Transverse colon (tissue), 4 donors: Measurements from ENCODE around the gene HTR5A. TPM values are rescaled to one million over a fixed set of nuclear protein-coding genes. Genes with fewer than 3 reads are reported as not detected.

Experiments used
- DNase-seq: peaks from one replicate; pipeline ENCODE4 v3.0.0-alpha.2; 2019
- H3K27ac ChIP-seq, 4 donors: fragments of 200-600 bp; sonication (generic); 2 replicates each; pipeline ENCODE4 v1.5.1; 2016 to 2018; ENCODE audit warnings: inconsistent platforms in 4 of 4
- H3K27me3 ChIP-seq: fragments of 200-600 bp; sonication (generic); 2 replicates; pipeline ENCODE4 v1.5.1; 2017; ENCODE audit warnings: inconsistent platforms
- H3K36me3 ChIP-seq, 4 donors: fragments of 200-600 bp; sonication (generic); 2 replicates each; pipeline ENCODE4 v1.5.1; 2017 to 2019; ENCODE audit warnings: inconsistent platforms in 4 of 4
- H3K4me1 ChIP-seq, 4 donors: fragments of 200-600 bp; sonication (generic); 2 replicates each; pipeline ENCODE4 v1.5.1; 2017 to 2020; ENCODE audit warnings: inconsistent platforms in 4 of 4
- H3K4me3 ChIP-seq, 4 donors: fragments of 200-600 bp; sonication (generic); 1 replicate in 1 of 4; 2 replicates in 3 of 4; pipeline versions ENCODE4 v1.5.1 to v1.6.1; 2017 to 2019; ENCODE audit warnings: inconsistent platforms in 4 of 4
- H3K9me3 ChIP-seq, 2 donors: fragments of 200-600 bp; sonication (generic); 2 replicates each; pipeline ENCODE4 v1.5.1; 2017 to 2019; ENCODE audit warnings: inconsistent platforms in 2 of 2
- EP300 ChIP-seq: sonication (generic); formaldehyde crosslinking; IDR thresholded peaks from one replicate; pipeline ENCODE4 v1.6.1; 2017; ENCODE audit warnings: antibody characterized with exemption, low read depth
- POLR2A ChIP-seq: fragments of 450-650 bp; IDR thresholded peaks from one replicate; pipeline ENCODE4 v1.6.1; 2016; ENCODE audit warnings: antibody characterized with exemption, mild to moderate bottlenecking, moderate library complexity
- POLR2AphosphoS5 ChIP-seq, 3 donors: sonication (generic); formaldehyde crosslinking; IDR thresholded peaks; one replicate each; pipeline ENCODE4 v1.6.1; 2016; ENCODE audit warnings: antibody characterized with exemption in 3 of 3
- WGBS, 2 donors: methylation state at CpG; one replicate each; pipeline ENCODE4 v1.1.5; 2018; ENCODE audit warnings: low coverage in 1 of 2; 5-methylcytosine and 5-hydroxymethylcytosine counted together
- in situ Hi-C, 4 donors: fragments of 200-750 bp; cut with MboI; loops; one replicate each; pipeline versions ENCODE4 v1.15.0 to v1.15.1; 2017; ENCODE audit warnings: low sequenced_read_pairs in 3 of 4, low pct_ligation_motif_present in 1 of 4, low pct_unique_long_range_greater_than_20kb in 1 of 4
- intact Hi-C: fragments of 100-400 bp; cut with DNase I; formaldehyde crosslinking; loops from one replicate; pipeline ENCODE4 v1.15.1; 2023; ENCODE audit warnings: low total_unique reads
- total RNA-seq, 4 donors: library from RNA; depleted of rRNA; stranded (reverse); fragments of >200 nt; gene quantifications; one replicate each; pipeline ENCODE4 v1.1.0, GENCODE V29; 2016
- TF ChIP-seq, protein P1 (sequence below), 5 experiments: fragments of 200-600 bp in 3 of 5; fragments of 450-650 bp in 2 of 5; sonication (generic) in 3 of 5; IDR thresholded peaks; 1 replicate in 2 of 5; 2 replicates in 3 of 5; pipeline ENCODE4 v1.5.1; 2016 to 2017; ENCODE audit warnings: antibody characterized with exemption in 5 of 5, inconsistent platforms in 3 of 5, mild to moderate bottlenecking in 2 of 5, moderate library complexity in 1 of 5

The HTR5A gene
- total RNA-seq, 4 donors from 2014 or later = not detected

DNA sequence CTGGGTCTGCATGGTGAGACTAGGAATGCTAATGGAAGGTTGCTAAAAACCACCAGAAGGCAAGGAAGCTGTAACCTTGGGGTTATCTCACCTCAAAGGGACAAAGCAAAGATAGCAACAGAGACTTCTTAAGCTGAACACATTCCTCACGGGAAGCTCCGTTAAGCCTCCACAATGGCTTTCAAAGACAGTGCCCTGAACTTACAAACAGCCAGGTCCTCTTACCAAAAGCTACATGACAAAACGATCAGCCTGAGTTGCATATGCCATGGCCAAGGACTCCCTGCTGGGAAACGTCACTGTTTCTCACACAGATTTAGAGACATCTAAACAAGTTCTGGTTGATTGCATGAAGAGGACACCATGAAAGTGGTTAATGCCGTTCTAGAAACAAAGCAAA lies 52.7 kb downstream of the HTR5A start:
- in situ Hi-C loops (no loop called here), intact Hi-C loops (no loop called here)
- WGBS, 2 donors = 20 to 39% methylated on average over 1 to 5 of the region's 5 CpGs
- DNase-seq = no peak
- Histone ChIP-seq H3K27me3 (no peaks in the 10 kb centered on the region), H3K4me1 (no peaks in the 10 kb centered on the region), H3K9me3 (no peaks in the 10 kb centered on the region), H3K27ac (no peak overlapping the region), H3K36me3 (no peaks in the 10 kb centered on the region), H3K4me3 (no peak overlapping the region)
- TF ChIP-seq, protein P1, sequence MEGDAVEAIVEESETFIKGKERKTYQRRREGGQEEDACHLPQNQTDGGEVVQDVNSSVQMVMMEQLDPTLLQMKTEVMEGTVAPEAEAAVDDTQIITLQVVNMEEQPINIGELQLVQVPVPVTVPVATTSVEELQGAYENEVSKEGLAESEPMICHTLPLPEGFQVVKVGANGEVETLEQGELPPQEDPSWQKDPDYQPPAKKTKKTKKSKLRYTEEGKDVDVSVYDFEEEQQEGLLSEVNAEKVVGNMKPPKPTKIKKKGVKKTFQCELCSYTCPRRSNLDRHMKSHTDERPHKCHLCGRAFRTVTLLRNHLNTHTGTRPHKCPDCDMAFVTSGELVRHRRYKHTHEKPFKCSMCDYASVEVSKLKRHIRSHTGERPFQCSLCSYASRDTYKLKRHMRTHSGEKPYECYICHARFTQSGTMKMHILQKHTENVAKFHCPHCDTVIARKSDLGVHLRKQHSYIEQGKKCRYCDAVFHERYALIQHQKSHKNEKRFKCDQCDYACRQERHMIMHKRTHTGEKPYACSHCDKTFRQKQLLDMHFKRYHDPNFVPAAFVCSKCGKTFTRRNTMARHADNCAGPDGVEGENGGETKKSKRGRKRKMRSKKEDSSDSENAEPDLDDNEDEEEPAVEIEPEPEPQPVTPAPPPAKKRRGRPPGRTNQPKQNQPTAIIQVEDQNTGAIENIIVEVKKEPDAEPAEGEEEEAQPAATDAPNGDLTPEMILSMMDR (IDR thresholded peaks at IDR 0.05) = no peak
- TF ChIP-seq POLR2A = no peak
- TF ChIP-seq EP300 = no peak
- no peak for TF ChIP-seq POLR2AphosphoS5 (IDR thresholded peaks at IDR 0.05)

- intact Hi-C loops (no loop called here), in situ Hi-C loops (no loop called here)
- Histone ChIP-seq H3K4me1 (no peaks in the 10 kb centered on the region), H3K9me3 (no peaks in the 10 kb centered on the region), H3K4me3 (no peak overlapping the region), H3K36me3 (no peaks in the 10 kb centered on the region), H3K27me3 (no peaks in the 10 kb centered on the region), H3K27ac (no peak overlapping the region)
- no peak for DNase-seq
- TF ChIP-seq POLR2AphosphoS5 (IDR thresholded peaks at IDR 0.05) = no peak
- TF ChIP-seq POLR2A = no peak
- TF ChIP-seq, protein P1 (IDR thresholded peaks at IDR 0.05) = no peak
- no peak for TF ChIP-seq EP300
- 62 to 83% methylated on average over 1 of the region's 1 CpG for WGBS, 2 donors
Observed at GRCh38 chr7:155123413-155123812, 53.3 kb downstream of the HTR5A start.

DNA sequence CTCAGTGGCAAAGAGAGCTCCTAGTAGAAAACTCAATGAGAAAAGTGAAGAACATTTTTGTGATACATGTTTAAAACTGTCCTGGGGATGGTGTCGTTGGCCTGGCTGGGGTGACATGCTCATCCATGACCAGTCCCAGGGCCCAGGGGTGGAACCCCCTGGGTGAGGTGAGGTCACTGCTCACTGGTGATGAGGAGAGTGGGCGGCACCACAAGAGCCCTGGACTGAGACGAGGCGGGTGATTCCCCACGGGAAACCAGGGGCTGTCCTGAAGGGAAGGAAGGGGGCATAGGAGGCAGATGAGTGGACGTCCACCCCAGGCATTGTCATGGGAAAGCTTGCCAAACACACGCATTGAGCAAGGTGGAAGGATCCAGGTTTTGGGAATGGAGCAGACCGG lies 54.6 kb downstream of the HTR5A start:
- no peaks in the 10 kb centered on the region for H3K27me3 ChIP-seq
- DNase-seq = no peak
- intact Hi-C loops (no loop called here), in situ Hi-C loops (no loop called here)
- TF ChIP-seq POLR2A (no peak), EP300 (no peak)
- TF ChIP-seq, protein P1 (IDR thresholded peaks at IDR 0.05) = no peak
- no peaks in the 10 kb centered on the region for H3K9me3 ChIP-seq
- WGBS, 2 donors = 83% methylated on average over 8 of the region's 8 CpGs; no CpG with 5 or more reads in 1 of the 2 donors
- H3K27ac ChIP-seq = no peak overlapping the region
- no peaks in the 10 kb centered on the region for H3K4me1 ChIP-seq
- H3K4me3 ChIP-seq = no peak overlapping the region
- no peaks in the 10 kb centered on the region for H3K36me3 ChIP-seq

- no peaks in the 10 kb centered on the region for H3K4me1 ChIP-seq
- no peak overlapping the region for H3K4me3 ChIP-seq
- in situ Hi-C loops (no loop called here), intact Hi-C loops (no loop called here)
- DNase-seq = no peak
- no peak overlapping the region for H3K27ac ChIP-seq
- H3K27me3 ChIP-seq = no peaks in the 10 kb centered on the region
- no peaks in the 10 kb centered on the region for H3K9me3 ChIP-seq
- 95% methylated on average over 10 of the region's 10 CpGs; no CpG with 5 or more reads in 1 of the 2 donors for WGBS, 2 donors
- TF ChIP-seq POLR2A = no peak
- TF ChIP-seq, protein P1 (IDR thresholded peaks at IDR 0.05) = no peak
- TF ChIP-seq EP300 = no peak
- TF ChIP-seq POLR2AphosphoS5 (IDR thresholded peaks at IDR 0.05) = no peak
- H3K36me3 ChIP-seq = no peaks in the 10 kb centered on the region
Observed at GRCh38 chr7:155129186-155129585, 59.1 kb downstream of the HTR5A start.
